A673 (cell line): ENCODE measurements around the gene ZC2HC1B.

Experiments used
- EZH2 ChIP-seq: fragments of 200-600 bp; sonication (generic); IDR thresholded peaks from 2 replicates; pipeline ENCODE4 v1.6.1; 2017; ENCODE audit warnings: borderline replicate concordance, low read depth, mild to moderate bottlenecking, mixed read lengths, antibody characterized with exemption, low read length; ENCODE audit not compliant: poor library complexity, severe bottlenecking
- TF ChIP-seq, protein P1 (sequence below): fragments of 300-800, 200-600 bp; sonication (generic); conservative IDR thresholded peaks from 2 replicates; pipeline ENCODE4 v1.5.1; 2017; ENCODE audit warnings: low read depth, mild to moderate bottlenecking, antibody characterized with exemption, low read length, moderate library complexity, mixed read lengths

DNA sequence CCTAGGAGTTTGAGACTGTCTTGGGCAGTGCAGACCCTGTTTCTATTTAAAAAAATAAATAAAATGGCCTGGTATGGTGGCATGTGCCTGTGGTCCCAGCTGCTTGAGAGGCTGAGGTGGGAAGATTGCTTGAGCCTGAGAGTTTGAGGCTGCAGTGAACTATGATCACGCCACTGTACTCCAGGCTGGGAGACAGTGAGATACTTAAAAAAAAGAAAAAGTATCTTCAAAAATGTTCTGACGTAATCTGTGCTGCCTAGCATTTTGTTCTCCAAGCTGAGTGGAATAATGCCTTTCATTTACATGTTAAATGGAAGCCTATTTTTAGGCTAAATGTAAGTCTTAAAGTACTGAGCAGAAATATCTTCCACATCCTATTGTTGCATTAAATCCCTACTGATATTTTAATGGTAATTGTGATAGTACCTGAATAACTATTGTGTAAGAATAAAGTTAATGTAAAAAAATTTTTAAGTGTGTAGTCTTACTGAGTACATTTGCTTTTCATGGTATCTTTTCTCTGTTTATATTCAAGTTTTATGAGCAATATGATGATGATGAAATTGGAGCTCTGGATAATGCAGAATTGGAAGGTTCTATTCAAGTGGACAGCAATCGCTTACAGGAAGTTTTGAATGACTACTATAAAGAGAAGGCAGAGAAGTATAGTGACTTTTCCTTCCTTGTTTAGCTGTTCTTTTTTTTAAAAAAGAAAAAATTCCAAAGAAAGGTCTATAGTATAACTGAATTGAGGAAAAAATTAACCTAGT lies 4.2 kb upstream of the ZC2HC1B start:
- TF ChIP-seq, protein P1, sequence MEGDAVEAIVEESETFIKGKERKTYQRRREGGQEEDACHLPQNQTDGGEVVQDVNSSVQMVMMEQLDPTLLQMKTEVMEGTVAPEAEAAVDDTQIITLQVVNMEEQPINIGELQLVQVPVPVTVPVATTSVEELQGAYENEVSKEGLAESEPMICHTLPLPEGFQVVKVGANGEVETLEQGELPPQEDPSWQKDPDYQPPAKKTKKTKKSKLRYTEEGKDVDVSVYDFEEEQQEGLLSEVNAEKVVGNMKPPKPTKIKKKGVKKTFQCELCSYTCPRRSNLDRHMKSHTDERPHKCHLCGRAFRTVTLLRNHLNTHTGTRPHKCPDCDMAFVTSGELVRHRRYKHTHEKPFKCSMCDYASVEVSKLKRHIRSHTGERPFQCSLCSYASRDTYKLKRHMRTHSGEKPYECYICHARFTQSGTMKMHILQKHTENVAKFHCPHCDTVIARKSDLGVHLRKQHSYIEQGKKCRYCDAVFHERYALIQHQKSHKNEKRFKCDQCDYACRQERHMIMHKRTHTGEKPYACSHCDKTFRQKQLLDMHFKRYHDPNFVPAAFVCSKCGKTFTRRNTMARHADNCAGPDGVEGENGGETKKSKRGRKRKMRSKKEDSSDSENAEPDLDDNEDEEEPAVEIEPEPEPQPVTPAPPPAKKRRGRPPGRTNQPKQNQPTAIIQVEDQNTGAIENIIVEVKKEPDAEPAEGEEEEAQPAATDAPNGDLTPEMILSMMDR = no peak
- TF ChIP-seq EZH2 = no peak
